Type B pancreatic cell (in vitro differentiated cells): ENCODE measurements around the gene CHRNA10. TPM values are rescaled to one million over a fixed set of nuclear protein-coding genes. Genes with fewer than 3 reads are reported as not detected.
"Not testable (repeated sequence)": the region's sequence is repeated elsewhere in the genome, so short reads cannot be mapped to it uniquely, and the experiment has no call there.

Source experiments
- DNase-seq: peaks from one replicate; pipeline ENCODE4 v3.0.0; 2021; ENCODE audit warnings: mixed read lengths; ENCODE audit not compliant: unreplicated experiment; ENCODE audit errors: extremely low spot score
- H3K27ac Mint-ChIP-seq: 2 replicates; pipeline ENCODE4 v1.8.0; 2021; ENCODE audit warnings: mild to moderate bottlenecking, mixed read lengths
- H3K27me3 Mint-ChIP-seq: 2 replicates; pipeline ENCODE4 v1.8.0; 2021; ENCODE audit warnings: mixed read lengths
- H3K36me3 Mint-ChIP-seq: 2 replicates; pipeline ENCODE4 v1.8.0; 2021; ENCODE audit warnings: mixed read lengths
- H3K4me1 Mint-ChIP-seq: one replicate; pipeline ENCODE4 v1.8.0; 2021; ENCODE audit warnings: mixed read lengths; ENCODE audit not compliant: unreplicated experiment
- H3K4me3 Mint-ChIP-seq: 2 replicates; pipeline ENCODE4 v1.8.0; 2021; ENCODE audit warnings: mild to moderate bottlenecking, mixed read lengths
- H3K9me3 Mint-ChIP-seq: 2 replicates; pipeline ENCODE4 v1.8.0; 2021; ENCODE audit warnings: mixed read lengths
- total RNA-seq: library from RNA; stranded (reverse); gene quantifications from 2 replicates; pipeline ENCODE4 v1.2.1, GENCODE V29; 2021; ENCODE audit warnings: low replicate concordance
- TF ChIP-seq, protein P1 (sequence below): fragments of 200-600 bp; sonication (generic); conservative IDR thresholded peaks from 2 replicates; pipeline ENCODE4 v1.5.0; 2021; ENCODE audit warnings: antibody characterized with exemption, mild to moderate bottlenecking

Gene CHRNA10
- total RNA-seq, 1 donor from 2014 or later = 2.9 TPM

DNA sequence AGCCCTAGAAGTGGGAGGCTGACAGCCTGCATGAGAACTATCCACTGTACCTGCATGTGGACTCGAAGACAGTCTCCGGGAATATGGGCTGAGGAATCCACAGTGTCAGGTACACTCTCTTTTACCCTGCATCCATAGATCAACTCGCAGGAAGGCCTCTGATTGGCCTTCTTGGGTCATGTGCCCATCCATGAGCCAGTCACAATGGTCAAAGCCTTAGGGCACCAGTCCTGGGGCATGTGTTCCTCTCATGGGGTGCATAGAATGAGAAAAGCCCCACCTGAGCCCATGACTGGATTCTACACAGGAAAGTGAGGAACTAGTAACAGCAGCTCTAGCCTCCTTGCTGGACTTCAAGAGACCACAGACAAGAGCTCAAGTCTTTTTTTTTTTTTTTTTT, 15.6 kb downstream of the CHRNA10 start:
- no peaks in the 10 kb centered on the region for H3K36me3 Mint-ChIP-seq
- no peak overlapping the region for H3K27ac Mint-ChIP-seq
- H3K9me3 Mint-ChIP-seq = peaks cover 7% of the 10 kb centered on the region
- DNase-seq = no peak
- H3K27me3 Mint-ChIP-seq = peaks cover 13% of the 10 kb centered on the region
- TF ChIP-seq, protein P1, sequence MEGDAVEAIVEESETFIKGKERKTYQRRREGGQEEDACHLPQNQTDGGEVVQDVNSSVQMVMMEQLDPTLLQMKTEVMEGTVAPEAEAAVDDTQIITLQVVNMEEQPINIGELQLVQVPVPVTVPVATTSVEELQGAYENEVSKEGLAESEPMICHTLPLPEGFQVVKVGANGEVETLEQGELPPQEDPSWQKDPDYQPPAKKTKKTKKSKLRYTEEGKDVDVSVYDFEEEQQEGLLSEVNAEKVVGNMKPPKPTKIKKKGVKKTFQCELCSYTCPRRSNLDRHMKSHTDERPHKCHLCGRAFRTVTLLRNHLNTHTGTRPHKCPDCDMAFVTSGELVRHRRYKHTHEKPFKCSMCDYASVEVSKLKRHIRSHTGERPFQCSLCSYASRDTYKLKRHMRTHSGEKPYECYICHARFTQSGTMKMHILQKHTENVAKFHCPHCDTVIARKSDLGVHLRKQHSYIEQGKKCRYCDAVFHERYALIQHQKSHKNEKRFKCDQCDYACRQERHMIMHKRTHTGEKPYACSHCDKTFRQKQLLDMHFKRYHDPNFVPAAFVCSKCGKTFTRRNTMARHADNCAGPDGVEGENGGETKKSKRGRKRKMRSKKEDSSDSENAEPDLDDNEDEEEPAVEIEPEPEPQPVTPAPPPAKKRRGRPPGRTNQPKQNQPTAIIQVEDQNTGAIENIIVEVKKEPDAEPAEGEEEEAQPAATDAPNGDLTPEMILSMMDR = no peak
- H3K4me3 Mint-ChIP-seq = no peak overlapping the region
- no peaks in the 10 kb centered on the region for H3K4me1 Mint-ChIP-seq

DNA sequence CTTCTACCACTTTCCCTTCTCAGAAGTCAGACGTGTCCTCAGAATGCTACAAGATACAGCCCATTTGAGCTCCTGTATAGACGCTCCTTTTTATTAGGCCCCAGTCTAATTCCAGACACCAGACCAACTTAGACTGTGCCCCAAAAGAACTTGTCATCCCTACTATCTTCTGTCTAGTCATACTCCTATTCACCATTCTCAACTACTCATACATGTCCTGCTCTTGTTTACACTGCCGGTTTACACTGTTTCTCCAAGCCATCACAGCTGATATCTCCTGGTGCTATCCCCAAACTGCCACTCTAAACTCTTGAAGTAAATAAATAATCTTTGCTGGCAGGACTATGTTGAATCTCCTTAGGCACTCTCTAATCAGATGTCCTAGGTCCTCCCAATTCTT, 18.7 kb downstream of the CHRNA10 start:
- peaks cover 32% of the 10 kb centered on the region for H3K27me3 Mint-ChIP-seq
- not testable (repeated sequence) for H3K9me3 Mint-ChIP-seq, H3K4me1 Mint-ChIP-seq, H3K36me3 Mint-ChIP-seq, H3K4me3 Mint-ChIP-seq, H3K27ac Mint-ChIP-seq, DNase-seq

DNA sequence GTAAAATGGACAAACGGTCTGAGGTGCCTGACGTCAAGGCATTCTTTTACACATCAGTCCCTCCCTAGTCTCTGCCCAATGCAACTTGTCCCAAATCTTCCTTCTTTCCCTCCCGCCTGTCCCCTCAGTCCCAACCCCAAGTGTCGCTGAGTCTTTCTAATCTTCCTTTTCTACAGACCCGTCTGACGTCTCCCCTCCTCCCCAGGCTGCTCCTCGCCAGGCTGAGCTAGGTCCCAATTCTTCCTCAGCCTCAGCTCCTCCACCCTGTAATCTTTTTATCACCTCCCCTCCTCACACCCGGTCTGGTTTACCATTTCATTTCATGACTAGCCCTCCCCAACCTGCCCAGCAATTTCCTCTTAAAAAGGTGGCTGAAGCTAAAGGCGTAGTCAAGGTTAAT, 21.8 kb downstream of the CHRNA10 start:
- H3K4me3 Mint-ChIP-seq, H3K4me1 Mint-ChIP-seq, DNase-seq, H3K9me3 Mint-ChIP-seq, H3K36me3 Mint-ChIP-seq: not testable (repeated sequence)
- H3K27ac Mint-ChIP-seq = peak overlapping the region; percentile 21
- H3K27me3 Mint-ChIP-seq = peaks cover 33% of the 10 kb centered on the region

DNA sequence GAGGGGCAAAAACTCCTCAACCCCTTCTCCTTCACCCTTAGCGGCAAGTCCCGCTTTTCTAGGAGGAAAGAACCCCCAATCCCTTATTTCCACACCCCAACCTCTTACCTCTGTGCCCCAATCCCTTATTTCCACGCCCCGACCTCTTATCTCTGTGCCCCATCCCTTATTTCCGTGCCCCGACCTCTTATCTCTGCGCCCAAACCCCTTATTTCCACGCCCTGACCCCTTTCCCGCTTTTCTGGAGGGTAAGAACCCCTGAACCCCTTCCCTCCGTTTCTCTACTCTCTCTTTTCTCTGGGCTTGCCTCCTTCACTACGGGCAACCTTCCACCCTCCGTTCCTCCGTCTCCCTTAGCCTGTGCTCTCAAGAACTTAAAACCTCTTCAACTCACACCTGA, 22.3 kb downstream of the CHRNA10 start:
- not testable (repeated sequence) for DNase-seq, H3K4me1 Mint-ChIP-seq, H3K36me3 Mint-ChIP-seq, H3K9me3 Mint-ChIP-seq, H3K4me3 Mint-ChIP-seq
- Mint-ChIP-seq H3K27me3 (peaks cover 33% of the 10 kb centered on the region), H3K27ac (peak overlapping the region; percentile 21)

DNA sequence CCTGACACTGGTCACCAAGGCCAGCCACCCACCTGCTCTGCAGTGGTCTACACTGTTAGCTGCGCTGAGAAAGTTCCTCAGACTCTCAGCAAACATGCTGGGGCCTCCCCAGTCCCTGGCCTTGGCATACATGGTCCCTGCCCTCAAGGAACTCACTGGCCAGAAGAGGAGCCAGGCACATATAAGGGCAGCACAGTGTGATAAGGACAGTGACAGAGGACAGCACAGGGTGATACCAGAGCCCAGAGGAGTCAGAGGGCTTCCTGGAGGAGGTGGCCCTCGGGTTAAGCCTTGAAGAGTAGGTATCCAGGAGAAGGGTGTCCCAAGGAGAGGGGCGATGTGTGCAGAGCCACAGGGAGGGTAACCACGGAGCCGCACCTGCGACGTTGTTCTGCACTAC, 25.6 kb downstream of the CHRNA10 start:
- Mint-ChIP-seq H3K27ac (no peak overlapping the region), H3K4me1 (peaks cover 9% of the 10 kb centered on the region), H3K36me3 (no peaks in the 10 kb centered on the region), H3K9me3 (no peaks in the 10 kb centered on the region), H3K4me3 (no peak overlapping the region), H3K27me3 (peaks cover 29% of the 10 kb centered on the region)
- no peak for DNase-seq
- TF ChIP-seq, protein P1 = no peak

DNA sequence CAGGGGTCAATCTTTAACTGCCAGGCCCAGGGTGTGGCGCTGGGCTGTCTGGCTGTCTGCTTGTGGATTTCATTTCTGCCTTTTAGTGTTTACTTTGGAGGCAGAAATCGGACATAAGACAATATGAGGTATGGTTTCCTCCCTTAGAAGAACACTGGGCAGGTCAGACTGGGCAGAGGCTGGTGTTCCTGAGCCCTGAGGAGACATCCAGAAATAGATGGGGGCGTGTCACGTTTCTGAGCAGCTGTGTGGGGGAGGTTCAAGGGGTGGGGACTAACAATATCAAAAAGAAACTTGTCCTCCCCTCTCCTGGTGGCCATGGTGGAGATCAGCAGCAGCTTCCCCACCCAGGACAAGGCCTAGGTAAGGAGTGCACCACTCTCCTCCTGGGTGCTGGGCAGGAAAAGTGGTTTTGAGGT, 26.4 kb downstream of the CHRNA10 start, which contains the start of gene ART1:
Gene ART1, plus strand, starts transcription at position 312 of the 419 bp plus-strand sequence. CDS start 14,086 bp downstream, outside the sequence.
- H3K27me3 Mint-ChIP-seq = peaks cover 22% of the 10 kb centered on the region
- DNase-seq = no peak
- H3K4me3 Mint-ChIP-seq = peak within 1 kb of the TSS; percentile 54
- TF ChIP-seq, protein P1 = no peak
- no peaks in the 10 kb centered on the region for H3K9me3 Mint-ChIP-seq
- H3K36me3 Mint-ChIP-seq = no peaks in the 10 kb centered on the region
- peaks cover 9% of the 10 kb centered on the region for H3K4me1 Mint-ChIP-seq
- no peak within 1 kb of the TSS for H3K27ac Mint-ChIP-seq

DNA sequence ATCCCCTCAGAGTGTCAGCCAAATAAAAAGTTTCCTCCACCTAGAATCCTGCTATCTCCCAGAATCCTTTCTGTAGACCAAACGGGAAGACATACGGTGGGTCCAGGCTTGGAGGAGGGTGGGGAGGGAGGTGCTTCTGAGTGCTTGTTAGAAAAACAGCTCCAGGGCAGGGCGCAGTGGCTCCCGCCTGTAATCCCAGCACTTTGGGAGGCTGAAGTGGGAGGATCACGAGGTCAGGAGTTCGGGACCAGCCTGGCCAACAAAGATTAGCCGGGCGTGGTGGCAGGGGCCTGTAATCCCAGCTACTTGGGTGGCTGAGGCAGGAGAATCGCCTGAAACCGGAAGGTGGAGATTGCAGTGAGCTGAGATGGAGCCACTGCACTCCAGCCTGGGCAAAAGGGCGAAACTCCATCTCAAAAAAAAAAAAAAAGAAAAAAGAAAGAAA, 28.1 kb downstream of the CHRNA10 start:
- not testable (repeated sequence) for H3K36me3 Mint-ChIP-seq, DNase-seq, H3K9me3 Mint-ChIP-seq, H3K27ac Mint-ChIP-seq, H3K4me1 Mint-ChIP-seq
- H3K4me3 Mint-ChIP-seq = peak overlapping the region; percentile 94
- H3K27me3 Mint-ChIP-seq = peaks cover 12% of the 10 kb centered on the region
